A673 (cell line): Measurements from ENCODE around the gene PSG7. TPM values are rescaled to one million over a fixed set of nuclear protein-coding genes. Genes with fewer than 3 reads are reported as not detected.
"Not testable (repeated sequence)": the region's sequence is repeated elsewhere in the genome, so short reads cannot be mapped to it uniquely, and the experiment has no call there.

ENCODE experiments used
- BruUV-seq: library from RNA; stranded (reverse); fragments of 400-500 nt; replicated peaks from 2 replicates; lab custom pipeline; 2021; lab: Mats Ljungman, UMichigan
- CTCF ChIA-PET: fragments of 300-600 bp; sonication (Branson Sonifier 250); formaldehyde crosslinking; loops from one replicate; lab custom pipeline; 2022; ENCODE audit warnings: antibody characterized with exemption; lab: Charles Lee
- POLR2A ChIA-PET: fragments of 300-600 bp; sonication (Branson Sonifier 250); formaldehyde crosslinking; loops from one replicate; lab custom pipeline; 2022; ENCODE audit warnings: antibody characterized with exemption; ENCODE audit not compliant: low non-redundant PET; lab: Charles Lee
- DNase-seq: peaks from one replicate; pipeline ENCODE4 v3.0.0-alpha.2; 2015; ENCODE audit warnings: low spot score
- H3K27ac ChIP-seq: fragments of 200-600 bp; sonication (generic); 2 replicates; pipeline ENCODE4 v1.5.1; 2016; ENCODE audit warnings: mixed run types, low read depth, mild to moderate bottlenecking, mixed read lengths, antibody characterized with exemption, low read length; ENCODE audit not compliant: poor library complexity, severe bottlenecking
- H3K27me3 ChIP-seq: fragments of 200-600 bp; sonication (generic); replicated peaks from 2 replicates; pipeline ENCODE4 v1.6.1; 2017; ENCODE audit warnings: mixed run types, low read depth, mild to moderate bottlenecking, mixed read lengths, antibody characterized with exemption, low read length; ENCODE audit not compliant: insufficient read depth, poor library complexity
- H3K36me3 ChIP-seq: fragments of 200-600 bp; sonication (generic); 2 replicates; pipeline ENCODE4 v1.6.1; 2016; ENCODE audit warnings: mixed run types, mild to moderate bottlenecking, mixed read lengths, antibody characterized with exemption, low read length; ENCODE audit not compliant: insufficient read depth, poor library complexity, severe bottlenecking
- H3K4me1 ChIP-seq: fragments of 200-600 bp; sonication (generic); 2 replicates; pipeline ENCODE4 v1.6.1; 2017; ENCODE audit warnings: mixed run types, mild to moderate bottlenecking, mixed read lengths, antibody characterized with exemption, low read length; ENCODE audit not compliant: insufficient read depth, poor library complexity, severe bottlenecking
- H3K4me3 ChIP-seq: fragments of 200-600 bp; sonication (generic); 2 replicates; pipeline ENCODE4 v1.5.1; 2016; ENCODE audit warnings: low read depth, mixed run types, mild to moderate bottlenecking, mixed read lengths, low read length; ENCODE audit not compliant: poor library complexity, severe bottlenecking
- H3K9me3 ChIP-seq: fragments of 200-600 bp; sonication (generic); 2 replicates; pipeline ENCODE4 v1.6.1; 2016; ENCODE audit warnings: mixed run types, low read depth, mild to moderate bottlenecking, mixed read lengths, antibody characterized with exemption, low read length; ENCODE audit not compliant: poor library complexity, severe bottlenecking
- EZH2 ChIP-seq: fragments of 200-600 bp; sonication (generic); IDR thresholded peaks from 2 replicates; pipeline ENCODE4 v1.6.1; 2017; ENCODE audit warnings: borderline replicate concordance, low read depth, mild to moderate bottlenecking, mixed read lengths, antibody characterized with exemption, low read length; ENCODE audit not compliant: poor library complexity, severe bottlenecking
- intact Hi-C: fragments of 100-400 bp; cut with micrococcal nuclease; formaldehyde crosslinking; loops from one replicate; pipeline ENCODE4 v1.10.0; 2022; ENCODE audit not compliant: unreplicated experiment
- total RNA-seq: library from RNA; stranded (reverse); gene quantifications from 2 replicates; pipeline ENCODE4 v1.2.3, GENCODE V29; 2021
- TF ChIP-seq, protein P1 (sequence below): fragments of 300-800, 200-600 bp; sonication (generic); conservative IDR thresholded peaks from 2 replicates; pipeline ENCODE4 v1.5.1; 2017; ENCODE audit warnings: low read depth, mild to moderate bottlenecking, antibody characterized with exemption, low read length, moderate library complexity, mixed read lengths

PSG7 gene
- total RNA-seq, 1 experiment from 2014 or later: not detected

DNA sequence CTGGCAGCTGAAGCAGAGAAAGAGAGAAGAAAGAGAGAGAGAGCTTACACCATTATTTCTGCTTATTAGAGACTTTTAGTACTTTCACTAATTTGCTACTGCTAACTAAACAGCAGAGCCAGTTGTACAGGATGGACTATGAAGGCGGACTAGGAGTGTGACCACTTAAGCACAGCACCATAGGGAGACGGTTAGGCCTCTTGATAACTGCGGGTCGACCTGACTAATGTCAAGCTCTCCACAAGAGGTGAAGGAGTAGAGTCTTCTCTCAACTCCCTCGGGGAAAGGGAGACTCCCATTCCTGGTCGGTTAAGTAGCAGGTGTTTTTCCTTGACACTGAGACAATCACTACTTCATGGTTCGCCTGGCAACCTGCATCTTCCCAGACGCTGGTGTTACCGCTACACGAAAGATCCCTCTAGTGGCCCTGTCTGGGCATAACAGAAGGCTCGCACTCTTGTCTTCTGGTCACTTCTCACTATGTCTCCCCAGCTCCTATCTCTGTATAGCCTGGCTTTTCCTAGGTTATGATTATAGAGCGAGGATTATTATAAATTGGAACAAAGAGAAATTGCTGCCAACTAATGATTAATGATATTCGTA lies 5.3 kb upstream of the PSG7 start:
- ChIA-PET CTCF (interaction anchor here (0.5 kb wide), 1 partner anchor 272 kb away, joined by 5 read pairs; no protein-coding TSS in a partner anchor), POLR2A (no interaction called here)
- TF ChIP-seq, protein P1, sequence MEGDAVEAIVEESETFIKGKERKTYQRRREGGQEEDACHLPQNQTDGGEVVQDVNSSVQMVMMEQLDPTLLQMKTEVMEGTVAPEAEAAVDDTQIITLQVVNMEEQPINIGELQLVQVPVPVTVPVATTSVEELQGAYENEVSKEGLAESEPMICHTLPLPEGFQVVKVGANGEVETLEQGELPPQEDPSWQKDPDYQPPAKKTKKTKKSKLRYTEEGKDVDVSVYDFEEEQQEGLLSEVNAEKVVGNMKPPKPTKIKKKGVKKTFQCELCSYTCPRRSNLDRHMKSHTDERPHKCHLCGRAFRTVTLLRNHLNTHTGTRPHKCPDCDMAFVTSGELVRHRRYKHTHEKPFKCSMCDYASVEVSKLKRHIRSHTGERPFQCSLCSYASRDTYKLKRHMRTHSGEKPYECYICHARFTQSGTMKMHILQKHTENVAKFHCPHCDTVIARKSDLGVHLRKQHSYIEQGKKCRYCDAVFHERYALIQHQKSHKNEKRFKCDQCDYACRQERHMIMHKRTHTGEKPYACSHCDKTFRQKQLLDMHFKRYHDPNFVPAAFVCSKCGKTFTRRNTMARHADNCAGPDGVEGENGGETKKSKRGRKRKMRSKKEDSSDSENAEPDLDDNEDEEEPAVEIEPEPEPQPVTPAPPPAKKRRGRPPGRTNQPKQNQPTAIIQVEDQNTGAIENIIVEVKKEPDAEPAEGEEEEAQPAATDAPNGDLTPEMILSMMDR: peak; percentile 52
- TF ChIP-seq EZH2: no peak
- Histone ChIP-seq H3K4me3 (no peak overlapping the region), H3K27me3 (no peaks in the 10 kb centered on the region), H3K4me1 (no peaks in the 10 kb centered on the region), H3K36me3 (no peaks in the 10 kb centered on the region), H3K27ac (no peak overlapping the region), H3K9me3 (no peaks in the 10 kb centered on the region)
- DNase-seq: peak; percentile 17
- no TSS peak for BruUV-seq
- intact Hi-C loops: no loop called here

DNA sequence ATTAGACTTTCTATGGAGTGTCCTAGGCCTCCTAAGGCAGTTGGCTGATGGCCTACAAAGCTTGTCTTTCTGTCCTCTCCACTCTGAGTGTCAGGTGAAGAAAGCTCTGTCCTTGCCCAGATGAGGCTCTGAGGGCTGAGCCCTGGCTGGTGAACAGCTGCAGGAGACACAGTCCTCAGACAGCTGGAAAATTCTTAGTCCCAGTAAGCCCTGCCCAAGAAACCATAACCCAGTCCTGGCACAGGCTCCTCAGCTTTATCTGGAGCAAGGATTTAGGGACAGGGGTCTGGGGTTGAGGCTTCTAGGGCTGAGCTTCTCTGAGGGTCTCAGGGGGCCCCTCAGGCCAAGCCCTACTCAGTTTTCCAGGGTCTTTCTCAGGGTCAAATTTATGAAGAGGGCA lies 2.3 kb downstream of the PSG7 start:
- intact Hi-C loops, H3K4me3 ChIP-seq, POLR2A ChIA-PET, DNase-seq, BruUV-seq, H3K27ac ChIP-seq, CTCF ChIA-PET, H3K9me3 ChIP-seq, H3K4me1 ChIP-seq, H3K36me3 ChIP-seq, H3K27me3 ChIP-seq: not testable (repeated sequence)

DNA sequence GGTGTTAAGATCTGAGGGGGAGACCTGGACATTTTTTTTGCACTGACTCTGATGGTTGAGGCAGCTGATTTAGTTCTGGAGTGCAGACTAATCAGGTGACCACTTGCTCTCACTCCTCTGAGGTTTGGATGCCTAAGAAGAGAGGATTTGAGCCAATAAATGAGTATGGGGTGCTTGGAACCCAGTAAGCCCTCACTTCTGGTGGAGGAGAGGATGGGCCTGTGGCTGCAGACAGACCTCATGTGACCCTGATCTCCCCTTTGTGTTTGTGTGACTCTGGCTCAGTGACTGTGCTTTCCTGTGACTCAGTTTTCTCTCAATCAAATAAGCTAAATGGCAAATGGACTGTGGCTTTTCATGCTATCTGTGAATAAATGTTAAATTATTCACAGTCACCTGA lies 2.8 kb downstream of the PSG7 start:
- BruUV-seq, H3K4me1 ChIP-seq, DNase-seq, H3K4me3 ChIP-seq, H3K9me3 ChIP-seq, POLR2A ChIA-PET, H3K36me3 ChIP-seq, H3K27ac ChIP-seq, CTCF ChIA-PET, H3K27me3 ChIP-seq, intact Hi-C loops: not testable (repeated sequence)

DNA sequence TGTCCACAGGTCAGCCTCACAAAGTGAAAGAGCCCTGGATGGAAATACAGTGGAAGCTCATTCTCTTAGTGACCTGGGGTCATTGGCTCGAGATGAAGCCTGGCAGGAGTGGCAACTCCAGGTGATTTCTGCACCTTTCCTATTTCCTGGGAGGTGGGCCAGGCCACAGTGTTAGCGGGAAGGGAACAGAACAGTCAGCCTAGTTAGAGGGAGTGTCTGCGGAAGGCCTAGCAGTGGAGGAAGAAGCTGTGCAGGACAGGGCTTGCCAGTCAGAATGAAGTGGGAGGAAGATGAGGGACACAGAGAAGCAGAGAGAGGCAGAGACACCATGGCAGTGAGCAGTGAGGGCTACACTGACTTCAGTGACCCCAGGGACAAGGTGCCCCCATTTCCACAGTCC lies 3.6 kb downstream of the PSG7 start:
- H3K4me3 ChIP-seq, POLR2A ChIA-PET, H3K36me3 ChIP-seq, BruUV-seq, H3K27me3 ChIP-seq, H3K27ac ChIP-seq, CTCF ChIA-PET, H3K4me1 ChIP-seq, intact Hi-C loops, H3K9me3 ChIP-seq, DNase-seq: not testable (repeated sequence)

DNA sequence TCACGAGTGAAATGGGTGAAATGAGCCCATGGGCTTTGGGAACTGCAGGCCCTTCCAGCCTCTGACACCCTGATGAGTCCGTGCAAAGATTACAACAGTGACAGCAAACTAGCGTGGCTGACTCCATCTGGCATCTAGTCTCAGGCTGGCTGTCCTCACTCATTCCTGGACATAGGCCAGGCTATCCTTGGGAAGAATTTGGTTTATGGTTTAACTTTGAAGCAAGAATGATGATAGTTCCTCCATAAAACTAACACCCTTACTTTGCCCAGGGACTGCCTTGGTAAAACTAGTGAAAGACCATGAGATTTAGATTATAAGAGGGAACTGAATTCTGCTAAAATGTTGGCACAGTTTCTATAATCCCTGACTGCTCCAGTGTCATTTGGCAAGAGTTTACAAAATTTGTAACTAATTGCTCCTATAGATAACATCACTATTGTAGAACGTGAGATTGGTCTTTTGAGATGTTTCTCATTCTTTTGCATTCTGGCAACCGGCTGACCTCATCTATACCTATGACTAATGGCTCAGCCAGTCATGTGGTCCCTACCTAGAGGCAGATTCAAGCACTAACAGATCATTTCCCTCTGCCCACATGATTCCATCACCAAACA lies 4.4 kb downstream of the PSG7 start:
- BruUV-seq, H3K9me3 ChIP-seq, POLR2A ChIA-PET, intact Hi-C loops, CTCF ChIA-PET, H3K4me1 ChIP-seq, H3K36me3 ChIP-seq, H3K27me3 ChIP-seq, H3K4me3 ChIP-seq, H3K27ac ChIP-seq: not testable (repeated sequence)
- peak; percentile 1 for DNase-seq
